Smooth muscle cell (in vitro differentiated cells): Measurements from ENCODE around the gene PKP2. TPM values are rescaled to one million over a fixed set of nuclear protein-coding genes. Genes with fewer than 3 reads are reported as not detected.

Experiments
- DNase-seq: peaks from one replicate; lab custom pipeline; 2025; ENCODE audit not compliant: unreplicated experiment; lab: John Stamatoyannopoulos, UW
- H2AFZ ChIP-seq: fragments of 200-600 bp; sonication (generic); 2 replicates; pipeline ENCODE4 v1.6.0; 2016; ENCODE audit warnings: antibody characterized with exemption, low read depth, mild to moderate bottlenecking
- H3F3A ChIP-seq: fragments of 200-600 bp; sonication (generic); 2 replicates; pipeline ENCODE4 v1.6.0; 2017; ENCODE audit warnings: antibody characterized with exemption, low read depth
- H3K27ac ChIP-seq: fragments of 200-600 bp; sonication (generic); 2 replicates; pipeline ENCODE4 v1.5.1; 2016; ENCODE audit warnings: low read depth, mild to moderate bottlenecking
- H3K27me3 ChIP-seq: fragments of 200-600 bp; sonication (generic); 2 replicates; pipeline ENCODE4 v1.6.1; 2016; ENCODE audit warnings: low read depth, mild to moderate bottlenecking
- H3K36me3 ChIP-seq: fragments of 200-600 bp; sonication (generic); 2 replicates; pipeline ENCODE4 v1.5.1; 2016; ENCODE audit warnings: low read depth
- H3K4me1 ChIP-seq: fragments of 200-600 bp; sonication (generic); 2 replicates; pipeline ENCODE4 v1.5.1; 2016; ENCODE audit warnings: low read depth
- H3K4me2 ChIP-seq: fragments of 200-600 bp; sonication (generic); 2 replicates; pipeline ENCODE4 v1.6.0; 2016; ENCODE audit warnings: mild to moderate bottlenecking
- H3K4me3 ChIP-seq: fragments of 200-600 bp; sonication (generic); 2 replicates; pipeline ENCODE4 v1.5.1; 2016; ENCODE audit warnings: mild to moderate bottlenecking
- H3K79me2 ChIP-seq: fragments of 200-600 bp; sonication (generic); 2 replicates; pipeline ENCODE4 v1.6.0; 2016; ENCODE audit warnings: low read depth, mild to moderate bottlenecking
- H3K9ac ChIP-seq: fragments of 200-600 bp; sonication (generic); 2 replicates; pipeline ENCODE4 v1.6.0; 2016; ENCODE audit warnings: low read depth
- H3K9me3 ChIP-seq: fragments of 200-600 bp; sonication (generic); replicated peaks from 2 replicates; pipeline ENCODE4 v1.5.1; 2016; ENCODE audit warnings: low read depth
- H4K20me1 ChIP-seq: fragments of 200-600 bp; sonication (generic); 2 replicates; pipeline ENCODE4 v1.6.0; 2016; ENCODE audit warnings: low read depth
- CTCF ChIP-seq: fragments of 200-600 bp; sonication (generic); IDR thresholded peaks from 2 replicates; pipeline ENCODE4 v1.5.1; 2017; ENCODE audit warnings: borderline replicate concordance, mild to moderate bottlenecking, antibody characterized with exemption; ENCODE audit not compliant: insufficient read depth, poor library complexity, severe bottlenecking
- WGBS: methylation state at CpG from one replicate; pipeline ENCODE4 v1.1.7; 2016; ENCODE audit warnings: low lambda C conversion rate; 5-methylcytosine and 5-hydroxymethylcytosine counted together
- polyA plus RNA-seq: library from polyadenylated mRNA; unstranded; fragments of >200 nt; fragmentation: Nextera tagmentation; extraction: Ambion mirVana; gene quantifications from 2 replicates; pipeline ENCODE4 v1.2.1, GENCODE V29; 2016
- total RNA-seq: library from RNA; depleted of rRNA; stranded (reverse); fragments of >200 nt; gene quantifications from 2 replicates; pipeline ENCODE4 v1.2.3, GENCODE V29; 2014

Gene PKP2
- total and polyA plus RNA-seq, 2 experiments from 2014 or later, result 7.3 to 22.3 TPM

- Histone ChIP-seq H3K9ac (no peak overlapping the region), H3F3A (no peaks in the 10 kb centered on the region), H3K27me3 (no peaks in the 10 kb centered on the region), H4K20me1 (no peaks in the 10 kb centered on the region), H3K79me2 (no peaks in the 10 kb centered on the region), H3K4me3 (no peak overlapping the region), H3K4me1 (no peaks in the 10 kb centered on the region), H3K4me2 (no peak overlapping the region), H2AFZ (no peak overlapping the region), H3K27ac (no peak overlapping the region), H3K36me3 (no peaks in the 10 kb centered on the region), H3K9me3 (no peaks in the 10 kb centered on the region)
- TF ChIP-seq CTCF, result no peak
- DNase-seq, result no peak
- 91% methylated on average over 4 of the region's 4 CpGs for WGBS
These were observed 30.4 kb upstream of the PKP2 start for GRCh38 chr12:32926963-32927362.

GRCh38 chr12:32926356-32926755 lies 29.8 kb upstream of the PKP2 start:
- WGBS, result 100% methylated on average over 1 of the region's 1 CpG
- no peaks in the 10 kb centered on the region for H3K4me1 ChIP-seq

DNA sequence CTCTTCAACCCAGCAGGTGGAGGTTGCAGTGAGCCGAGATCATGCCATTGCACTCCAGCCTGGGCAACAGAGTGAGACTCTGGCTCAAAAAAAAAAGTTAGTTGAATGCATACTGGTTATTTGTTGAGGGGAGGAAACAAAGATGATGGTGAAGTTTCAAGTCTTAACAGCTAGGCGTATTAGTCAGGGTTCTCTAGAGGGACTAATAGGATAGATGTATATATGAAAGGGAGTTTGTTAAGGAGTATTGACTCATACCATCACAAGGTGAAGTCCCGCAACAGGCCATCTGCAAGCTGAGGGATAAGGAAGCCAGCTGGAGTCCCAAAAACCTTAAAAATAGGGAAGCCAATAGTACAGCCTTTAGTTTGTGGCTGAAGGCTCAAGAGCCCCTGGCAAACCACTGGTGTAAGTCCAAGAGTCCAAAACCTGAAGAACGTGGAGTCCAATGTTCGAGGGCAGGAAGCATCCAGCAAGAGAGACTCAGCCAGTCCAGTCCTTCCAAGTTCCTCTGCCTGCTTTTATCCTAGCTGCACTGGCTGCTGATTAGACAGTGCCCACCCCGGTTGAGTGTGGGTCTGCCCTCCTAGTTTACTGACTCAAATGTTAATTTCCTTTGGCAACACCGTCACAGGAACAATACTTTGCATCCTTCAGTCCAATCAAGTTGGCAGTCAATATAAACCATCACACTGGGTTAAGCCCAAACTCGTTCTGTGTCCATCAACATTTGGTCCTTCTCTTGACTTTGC lies 26.1 kb upstream of the PKP2 start:
- no peak overlapping the region for H2AFZ ChIP-seq

More at GRCh38 chr12:32926356-32926755, 29.8 kb upstream of the PKP2 start:
- no peaks in the 10 kb centered on the region for H3K36me3 ChIP-seq
- H3K27me3 ChIP-seq, result no peaks in the 10 kb centered on the region
- H3F3A ChIP-seq, result no peaks in the 10 kb centered on the region
- no peaks in the 10 kb centered on the region for H3K79me2 ChIP-seq
- H3K4me2 ChIP-seq, result no peak overlapping the region
- H3K9me3 ChIP-seq, result no peaks in the 10 kb centered on the region
- no peak for TF ChIP-seq CTCF
- no peak overlapping the region for H3K4me3 ChIP-seq
- no peaks in the 10 kb centered on the region for H4K20me1 ChIP-seq
- H3K27ac ChIP-seq, result no peak overlapping the region
- no peak overlapping the region for H3K9ac ChIP-seq
- DNase-seq, result no peak
- no peak overlapping the region for H2AFZ ChIP-seq

More for the DNA sequence above, 26.1 kb upstream of the PKP2 start:
- Histone ChIP-seq H3K79me2 (no peaks in the 10 kb centered on the region), H3K9ac (no peak overlapping the region), H3K27ac (no peak overlapping the region), H3K4me3 (no peak overlapping the region), H3K4me2 (no peak overlapping the region), H4K20me1 (no peaks in the 10 kb centered on the region), H3K27me3 (no peaks in the 10 kb centered on the region), H3K36me3 (no peaks in the 10 kb centered on the region), H3K4me1 (no peaks in the 10 kb centered on the region), H3K9me3 (no peaks in the 10 kb centered on the region), H3F3A (no peaks in the 10 kb centered on the region)
- whole genome bisulfite sequencing, result 92% methylated on average over 8 of the region's 8 CpGs
- no peak for DNase-seq
- TF ChIP-seq CTCF, result no peak
